Subcutaneous adipose tissue (tissue), 4 donors: ENCODE measurements around the gene ZNF557. TPM values are rescaled to one million over a fixed set of nuclear protein-coding genes. Genes with fewer than 3 reads are reported as not detected.
"Not testable (repeated sequence)": the region's sequence is repeated elsewhere in the genome, so short reads cannot be mapped to it uniquely, and the experiment has no call there.

Source experiments
- CTCF ChIP-seq: fragments of 450-650 bp; IDR thresholded peaks from one replicate; pipeline ENCODE4 v1.5.1; 2016; ENCODE audit warnings: low read depth, mild to moderate bottlenecking, control low read depth, antibody characterized with exemption, moderate library complexity
- total RNA-seq, 4 donors: library from RNA; depleted of rRNA; stranded (reverse); fragments of >200 nt; gene quantifications; one replicate each; pipeline ENCODE4 v1.1.0, GENCODE V29; 2016

The ZNF557 gene
- 1 to 10 TPM; 7.9 to 9.1 (median 8.0) TPM for total RNA-seq

- no peak for TF ChIP-seq CTCF
Observed at GRCh38 chr19:7069042-7069903, at the start of gene ZNF557. ZNF557 (plus strand) TSS chr19:7069703; CDS start chr19:7075075, 5,372 bp downstream.

GRCh38 chr19:7021331-7021730 is 48.2 kb upstream of the ZNF557 start, which contains the start of gene MBD3L2B:
MBD3L2B (minus strand) TSS chr19:7021431; CDS start chr19:7021397, 34 bp downstream.
- TF ChIP-seq CTCF = not testable (repeated sequence)

- not testable (repeated sequence) for TF ChIP-seq CTCF
Observed at GRCh38 chr19:7030278-7030677, 39.2 kb upstream of the ZNF557 start, which contains the start of gene MBD3L5. MBD3L5 (plus strand) TSS chr19:7030578; CDS start chr19:7030612, 34 bp downstream.

- TF ChIP-seq CTCF = not testable (repeated sequence)
Observed at GRCh38 chr19:7040079-7040478, 29.4 kb upstream of the ZNF557 start, which contains the start of gene MBD3L4. MBD3L4 (minus strand) TSS chr19:7040179; CDS start chr19:7040144, 35 bp downstream.

GRCh38 chr19:7049021-7049420 is 20.5 kb upstream of the ZNF557 start, which contains the start of gene MBD3L2:
MBD3L2 (plus strand) TSS chr19:7049321; CDS start chr19:7049374, 53 bp downstream.
- not testable (repeated sequence) for TF ChIP-seq CTCF

GRCh38 chr19:7058576-7058975 is 10.9 kb upstream of the ZNF557 start, which contains the start of gene MBD3L3:
MBD3L3 (minus strand) TSS chr19:7058676; CDS start chr19:7058605, 71 bp downstream.
- not testable (repeated sequence) for TF ChIP-seq CTCF

- TF ChIP-seq CTCF = no peak
Observed at GRCh38 chr19:7063339-7063738, 6.2 kb upstream of the ZNF557 start.
